GM23338 (cell line): ENCODE results near the gene BNIP5. TPM values are rescaled to one million over a fixed set of nuclear protein-coding genes. Genes with fewer than 3 reads are reported as not detected.
A peak's percentile ranks its signal among the peaks of the same experiment; 100 is the strongest.

ENCODE experiments used
- ATAC-seq: fragments of 200-7000 bp; cut with Tn5 transposase; 3 replicates; pipeline ENCODE4 v1.9.1; 2020
- DNase-seq: peaks from one replicate; pipeline ENCODE4 v3.0.0-alpha.2; 2015; ENCODE audit warnings: low spot score
- H2AFZ ChIP-seq: fragments of 200-600 bp; sonication (generic); 2 replicates; pipeline ENCODE4 v1.8.0; 2016; ENCODE audit warnings: antibody characterized with exemption, mild to moderate bottlenecking, moderate library complexity
- H3F3A ChIP-seq: fragments of 200-600 bp; sonication (generic); replicated peaks from 2 replicates; pipeline ENCODE4 v1.8.0; 2017; ENCODE audit warnings: antibody characterized with exemption, mixed run types, low read depth
- H3K27ac ChIP-seq: fragments of 200-600 bp; sonication (generic); 2 replicates; pipeline ENCODE4 v1.6.1; 2016; ENCODE audit warnings: low read depth
- H3K27me3 ChIP-seq: fragments of 200-600 bp; sonication (generic); 2 replicates; pipeline ENCODE4 v1.8.0; 2016; ENCODE audit warnings: mild to moderate bottlenecking, mixed run types, moderate library complexity; ENCODE audit not compliant: insufficient read depth
- H3K36me3 ChIP-seq: fragments of 200-600 bp; sonication (generic); 2 replicates; pipeline ENCODE4 v1.8.0; 2016; ENCODE audit warnings: mild to moderate bottlenecking; ENCODE audit not compliant: insufficient read depth
- H3K4me1 ChIP-seq: fragments of 200-600 bp; sonication (generic); 2 replicates; pipeline ENCODE4 v1.8.0; 2016; ENCODE audit warnings: mild to moderate bottlenecking, moderate library complexity; ENCODE audit not compliant: insufficient read depth
- H3K4me2 ChIP-seq: fragments of 200-600 bp; sonication (generic); 2 replicates; pipeline ENCODE4 v1.7.1; 2017; ENCODE audit warnings: mixed run types
- H3K4me3 ChIP-seq: fragments of 200-600 bp; sonication (generic); 2 replicates; pipeline ENCODE4 v1.6.1; 2016; ENCODE audit warnings: mixed run types
- H3K79me2 ChIP-seq: fragments of 200-600 bp; sonication (generic); replicated peaks from 2 replicates; pipeline ENCODE4 v1.8.0; 2017; ENCODE audit warnings: mild to moderate bottlenecking; ENCODE audit not compliant: insufficient read depth
- H3K9me2 ChIP-seq: fragments of 200-600 bp; sonication (generic); 2 replicates; pipeline ENCODE4 v1.8.0; 2017; ENCODE audit not compliant: insufficient read depth
- H4K20me1 ChIP-seq: fragments of 200-600 bp; sonication (generic); replicated peaks from 2 replicates; pipeline ENCODE4 v1.8.0; 2017; ENCODE audit warnings: mild to moderate bottlenecking; ENCODE audit not compliant: insufficient read depth
- H3K27ac Mint-ChIP-seq: 2 replicates; pipeline ENCODE4 v1.8.0; 2020; ENCODE audit warnings: inconsistent platforms, mild to moderate bottlenecking, moderate library complexity, mixed read lengths
- H3K27me3 Mint-ChIP-seq: 3 replicates; pipeline ENCODE4 v1.8.0; 2022; ENCODE audit warnings: low read depth, mild to moderate bottlenecking, moderate library complexity, mixed read lengths, inconsistent platforms; ENCODE audit not compliant: insufficient read depth, poor library complexity
- H3K36me3 Mint-ChIP-seq: 3 replicates; pipeline ENCODE4 v1.8.0; 2021; ENCODE audit warnings: low read depth, mild to moderate bottlenecking, inconsistent platforms, moderate library complexity, mixed read lengths
- H3K4me1 Mint-ChIP-seq: 3 replicates; pipeline ENCODE4 v1.8.0; 2020; ENCODE audit warnings: mild to moderate bottlenecking, inconsistent platforms, mixed read lengths
- H3K4me3 Mint-ChIP-seq: 3 replicates; pipeline ENCODE4 v1.8.0; 2021; ENCODE audit warnings: moderate library complexity, mild to moderate bottlenecking, inconsistent platforms, mixed read lengths
- H3K9me3 Mint-ChIP-seq: 3 replicates; pipeline ENCODE4 v1.8.0; 2020; ENCODE audit warnings: moderate library complexity, mild to moderate bottlenecking, inconsistent platforms, mixed read lengths
- CREB1 ChIP-seq: fragments of 250-450 bp; sonication (Bioruptor Pico); IDR thresholded peaks from 2 replicates; pipeline ENCODE4 v1.5.0; 2020; ENCODE audit warnings: low read depth, mild to moderate bottlenecking, moderate library complexity
- EZH2phosphoT487 ChIP-seq: fragments of 200-600 bp; sonication (generic); IDR thresholded peaks from one replicate; pipeline ENCODE4 v1.8.1; 2018; ENCODE audit warnings: antibody characterized with exemption; ENCODE audit not compliant: unreplicated experiment
- JUNB ChIP-seq: IDR thresholded peaks from one replicate; pipeline ENCODE4 v1.6.1; 2016; ENCODE audit warnings: antibody characterized with exemption; ENCODE audit not compliant: unreplicated experiment
- NANOG ChIP-seq: IDR thresholded peaks from 2 replicates; pipeline ENCODE4 v1.6.1; 2016; ENCODE audit warnings: antibody characterized with exemption, borderline replicate concordance
- POLR2AphosphoS5 ChIP-seq: IDR thresholded peaks from 2 replicates; pipeline ENCODE4 v1.6.1; 2016; ENCODE audit warnings: antibody characterized with exemption, low read depth
- STAT1 ChIP-seq: IDR thresholded peaks from one replicate; pipeline ENCODE4 v1.6.1; 2016; ENCODE audit warnings: antibody characterized with exemption; ENCODE audit not compliant: unreplicated experiment
- ZNF331 ChIP-seq: fragments of 250-450 bp; sonication (Bioruptor Pico); IDR thresholded peaks from 2 replicates; pipeline ENCODE4 v1.5.0; 2020; ENCODE audit warnings: low read depth, mild to moderate bottlenecking, moderate library complexity
- polyA plus RNA-seq: library from polyadenylated mRNA; unstranded; fragments of >200 nt; fragmentation: Nextera tagmentation; extraction: Ambion mirVana; gene quantifications from 2 replicates; pipeline ENCODE4 v1.2.1, GENCODE V29; 2016
- total RNA-seq: library from RNA; depleted of rRNA; stranded (reverse); fragments of >200 nt; shearing (Covaris generic); gene quantifications from 2 replicates; pipeline ENCODE4 v1.2.3, GENCODE V29; 2014
- TF ChIP-seq, protein P1 (sequence below): fragments of 250-450 bp; sonication (Bioruptor Pico); IDR thresholded peaks from 2 replicates; pipeline ENCODE4 v1.5.0; 2020; ENCODE audit warnings: mild to moderate bottlenecking, moderate library complexity
- TF ChIP-seq, protein P2 (sequence below): IDR thresholded peaks from 2 replicates; pipeline ENCODE4 v1.6.1; 2016; ENCODE audit warnings: antibody characterized with exemption
- TF ChIP-seq, protein P3 (sequence below), 2 experiments: fragments of 200-600 bp in 1 of 2; sonication (generic) in 1 of 2; conservative IDR thresholded peaks; 2 replicates each; pipeline versions ENCODE4 v1.5.1 to v1.6.1; 2016 to 2017; ENCODE audit warnings: antibody characterized with exemption in 2 of 2, low read depth in 2 of 2, mild to moderate bottlenecking in 2 of 2, moderate library complexity in 1 of 2

The BNIP5 gene
- total and polyA plus RNA-seq, 2 experiments from 2014 or later: not detected

DNA sequence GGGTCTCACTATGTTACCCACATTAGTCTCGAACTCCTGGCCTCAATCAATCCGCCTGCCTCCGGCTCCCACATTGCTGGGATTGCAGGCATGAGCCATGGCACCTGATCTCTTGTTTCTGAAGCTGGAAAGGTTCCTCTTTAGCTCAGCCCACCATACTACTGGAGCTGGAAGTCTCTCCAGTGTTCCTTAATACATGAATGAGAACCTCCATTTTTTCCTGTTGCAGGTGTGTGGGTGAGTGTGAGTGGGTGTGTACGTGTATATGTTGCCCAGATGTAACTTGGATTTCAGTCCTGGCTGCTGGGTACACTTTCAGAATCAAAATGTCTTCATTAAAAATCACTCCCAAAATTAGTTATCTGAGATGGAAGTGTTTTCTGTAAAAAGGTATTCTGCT, 55.7 kb downstream of the BNIP5 start (continued):
- TF ChIP-seq, protein P1, sequence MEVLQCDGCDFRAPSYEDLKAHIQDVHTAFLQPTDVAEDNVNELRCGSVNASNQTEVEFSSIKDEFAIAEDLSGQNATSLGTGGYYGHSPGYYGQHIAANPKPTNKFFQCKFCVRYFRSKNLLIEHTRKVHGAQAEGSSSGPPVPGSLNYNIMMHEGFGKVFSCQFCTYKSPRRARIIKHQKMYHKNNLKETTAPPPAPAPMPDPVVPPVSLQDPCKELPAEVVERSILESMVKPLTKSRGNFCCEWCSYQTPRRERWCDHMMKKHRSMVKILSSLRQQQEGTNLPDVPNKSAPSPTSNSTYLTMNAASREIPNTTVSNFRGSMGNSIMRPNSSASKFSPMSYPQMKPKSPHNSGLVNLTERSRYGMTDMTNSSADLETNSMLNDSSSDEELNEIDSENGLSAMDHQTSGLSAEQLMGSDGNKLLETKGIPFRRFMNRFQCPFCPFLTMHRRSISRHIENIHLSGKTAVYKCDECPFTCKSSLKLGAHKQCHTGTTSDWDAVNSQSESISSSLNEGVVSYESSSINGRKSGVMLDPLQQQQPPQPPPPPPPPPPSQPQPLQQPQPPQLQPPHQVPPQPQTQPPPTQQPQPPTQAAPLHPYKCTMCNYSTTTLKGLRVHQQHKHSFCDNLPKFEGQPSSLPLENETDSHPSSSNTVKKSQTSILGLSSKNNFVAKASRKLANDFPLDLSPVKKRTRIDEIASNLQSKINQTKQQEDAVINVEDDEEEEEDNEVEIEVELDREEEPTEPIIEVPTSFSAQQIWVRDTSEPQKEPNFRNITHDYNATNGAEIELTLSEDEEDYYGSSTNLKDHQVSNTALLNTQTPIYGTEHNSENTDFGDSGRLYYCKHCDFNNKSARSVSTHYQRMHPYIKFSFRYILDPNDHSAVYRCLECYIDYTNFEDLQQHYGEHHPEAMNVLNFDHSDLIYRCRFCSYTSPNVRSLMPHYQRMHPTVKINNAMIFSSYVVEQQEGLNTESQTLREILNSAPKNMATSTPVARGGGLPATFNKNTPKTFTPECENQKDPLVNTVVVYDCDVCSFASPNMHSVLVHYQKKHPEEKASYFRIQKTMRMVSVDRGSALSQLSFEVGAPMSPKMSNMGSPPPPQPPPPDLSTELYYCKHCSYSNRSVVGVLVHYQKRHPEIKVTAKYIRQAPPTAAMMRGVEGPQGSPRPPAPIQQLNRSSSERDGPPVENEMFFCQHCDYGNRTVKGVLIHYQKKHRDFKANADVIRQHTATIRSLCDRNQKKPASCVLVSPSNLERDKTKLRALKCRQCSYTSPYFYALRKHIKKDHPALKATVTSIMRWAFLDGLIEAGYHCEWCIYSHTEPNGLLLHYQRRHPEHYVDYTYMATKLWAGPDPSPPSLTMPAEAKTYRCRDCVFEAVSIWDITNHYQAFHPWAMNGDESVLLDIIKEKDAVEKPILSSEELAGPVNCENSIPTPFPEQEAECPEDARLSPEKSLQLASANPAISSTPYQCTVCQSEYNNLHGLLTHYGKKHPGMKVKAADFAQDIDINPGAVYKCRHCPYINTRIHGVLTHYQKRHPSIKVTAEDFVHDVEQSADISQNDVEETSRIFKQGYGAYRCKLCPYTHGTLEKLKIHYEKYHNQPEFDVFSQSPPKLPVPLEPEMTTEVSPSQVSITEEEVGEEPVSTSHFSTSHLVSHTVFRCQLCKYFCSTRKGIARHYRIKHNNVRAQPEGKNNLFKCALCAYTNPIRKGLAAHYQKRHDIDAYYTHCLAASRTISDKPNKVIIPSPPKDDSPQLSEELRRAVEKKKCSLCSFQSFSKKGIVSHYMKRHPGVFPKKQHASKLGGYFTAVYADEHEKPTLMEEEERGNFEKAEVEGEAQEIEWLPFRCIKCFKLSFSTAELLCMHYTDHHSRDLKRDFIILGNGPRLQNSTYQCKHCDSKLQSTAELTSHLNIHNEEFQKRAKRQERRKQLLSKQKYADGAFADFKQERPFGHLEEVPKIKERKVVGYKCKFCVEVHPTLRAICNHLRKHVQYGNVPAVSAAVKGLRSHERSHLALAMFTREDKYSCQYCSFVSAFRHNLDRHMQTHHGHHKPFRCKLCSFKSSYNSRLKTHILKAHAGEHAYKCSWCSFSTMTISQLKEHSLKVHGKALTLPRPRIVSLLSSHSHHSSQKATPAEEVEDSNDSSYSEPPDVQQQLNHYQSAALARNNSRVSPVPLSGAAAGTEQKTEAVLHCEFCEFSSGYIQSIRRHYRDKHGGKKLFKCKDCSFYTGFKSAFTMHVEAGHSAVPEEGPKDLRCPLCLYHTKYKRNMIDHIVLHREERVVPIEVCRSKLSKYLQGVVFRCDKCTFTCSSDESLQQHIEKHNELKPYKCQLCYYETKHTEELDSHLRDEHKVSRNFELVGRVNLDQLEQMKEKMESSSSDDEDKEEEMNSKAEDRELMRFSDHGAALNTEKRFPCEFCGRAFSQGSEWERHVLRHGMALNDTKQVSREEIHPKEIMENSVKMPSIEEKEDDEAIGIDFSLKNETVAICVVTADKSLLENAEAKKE (CRISPR knock-in tag): no peak
- TF ChIP-seq, protein P2, sequence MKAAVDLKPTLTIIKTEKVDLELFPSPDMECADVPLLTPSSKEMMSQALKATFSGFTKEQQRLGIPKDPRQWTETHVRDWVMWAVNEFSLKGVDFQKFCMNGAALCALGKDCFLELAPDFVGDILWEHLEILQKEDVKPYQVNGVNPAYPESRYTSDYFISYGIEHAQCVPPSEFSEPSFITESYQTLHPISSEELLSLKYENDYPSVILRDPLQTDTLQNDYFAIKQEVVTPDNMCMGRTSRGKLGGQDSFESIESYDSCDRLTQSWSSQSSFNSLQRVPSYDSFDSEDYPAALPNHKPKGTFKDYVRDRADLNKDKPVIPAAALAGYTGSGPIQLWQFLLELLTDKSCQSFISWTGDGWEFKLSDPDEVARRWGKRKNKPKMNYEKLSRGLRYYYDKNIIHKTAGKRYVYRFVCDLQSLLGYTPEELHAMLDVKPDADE: no peak

DNA sequence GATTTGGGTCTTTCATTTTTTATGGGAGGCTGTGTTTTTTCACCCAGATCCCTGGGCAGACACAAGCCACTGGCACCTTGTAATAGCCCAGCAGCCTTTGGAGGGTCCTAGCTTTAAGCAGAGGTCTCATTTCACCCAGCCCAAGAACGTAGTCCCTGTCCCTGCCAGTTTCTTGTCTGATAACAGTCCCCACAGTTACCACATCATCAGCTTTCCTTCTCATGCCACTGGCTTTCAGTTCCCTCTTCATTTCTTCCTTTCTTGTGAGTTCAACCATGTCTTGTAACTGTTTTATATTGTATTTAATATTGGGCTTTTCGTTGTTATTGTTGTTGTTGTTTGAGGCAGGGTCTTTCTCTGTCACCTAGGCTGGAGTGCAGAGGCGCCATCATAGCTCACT, 56.2 kb downstream of the BNIP5 start:
- peaks cover 7% of the 10 kb centered on the region for H3K27me3 Mint-ChIP-seq
- no peak for DNase-seq
- TF ChIP-seq JUNB (no peak), EZH2phosphoT487 (no peak), STAT1 (no peak), ZNF331 (CRISPR knock-in tag) (no peak), NANOG (no peak), POLR2AphosphoS5 (no peak), CREB1 (CRISPR knock-in tag) (no peak)
- TF ChIP-seq, protein P3, sequence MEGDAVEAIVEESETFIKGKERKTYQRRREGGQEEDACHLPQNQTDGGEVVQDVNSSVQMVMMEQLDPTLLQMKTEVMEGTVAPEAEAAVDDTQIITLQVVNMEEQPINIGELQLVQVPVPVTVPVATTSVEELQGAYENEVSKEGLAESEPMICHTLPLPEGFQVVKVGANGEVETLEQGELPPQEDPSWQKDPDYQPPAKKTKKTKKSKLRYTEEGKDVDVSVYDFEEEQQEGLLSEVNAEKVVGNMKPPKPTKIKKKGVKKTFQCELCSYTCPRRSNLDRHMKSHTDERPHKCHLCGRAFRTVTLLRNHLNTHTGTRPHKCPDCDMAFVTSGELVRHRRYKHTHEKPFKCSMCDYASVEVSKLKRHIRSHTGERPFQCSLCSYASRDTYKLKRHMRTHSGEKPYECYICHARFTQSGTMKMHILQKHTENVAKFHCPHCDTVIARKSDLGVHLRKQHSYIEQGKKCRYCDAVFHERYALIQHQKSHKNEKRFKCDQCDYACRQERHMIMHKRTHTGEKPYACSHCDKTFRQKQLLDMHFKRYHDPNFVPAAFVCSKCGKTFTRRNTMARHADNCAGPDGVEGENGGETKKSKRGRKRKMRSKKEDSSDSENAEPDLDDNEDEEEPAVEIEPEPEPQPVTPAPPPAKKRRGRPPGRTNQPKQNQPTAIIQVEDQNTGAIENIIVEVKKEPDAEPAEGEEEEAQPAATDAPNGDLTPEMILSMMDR (conservative IDR thresholded peaks at IDR 0.05; ENCODE audit: low read depth in 2 of 2): no peak

More for the DNA sequence above, 56.2 kb downstream of the BNIP5 start:
- Mint-ChIP-seq H3K4me1 (no peaks in the 10 kb centered on the region), H3K27ac (no peak overlapping the region), H3K36me3 (no peaks in the 10 kb centered on the region), H3K9me3 (no peaks in the 10 kb centered on the region), H3K4me3 (no peak overlapping the region)
- H3K4me3 ChIP-seq: no peak overlapping the region
- no peaks in the 10 kb centered on the region for H4K20me1 ChIP-seq
- H3K36me3 ChIP-seq: no peaks in the 10 kb centered on the region
- ATAC-seq: no peak
- no peaks in the 10 kb centered on the region for H3F3A ChIP-seq
- H3K79me2 ChIP-seq: no peaks in the 10 kb centered on the region
- peak overlapping the region; percentile 32; the same call in 1 of the 2 replicates for H2AFZ ChIP-seq
- H3K27me3 ChIP-seq: no peaks in the 10 kb centered on the region
- H3K4me1 ChIP-seq: no peaks in the 10 kb centered on the region
- no peaks in the 10 kb centered on the region for H3K9me2 ChIP-seq
- no peak overlapping the region for H3K27ac ChIP-seq
- no peak overlapping the region for H3K4me2 ChIP-seq
